K562 (cell line): Measurements from ENCODE around the gene DYNC1I2. TPM values are rescaled to one million over a fixed set of nuclear protein-coding genes. Genes with fewer than 3 reads are reported as not detected.
A peak's percentile ranks its signal among the peaks of the same experiment; 100 is the strongest.

Experiments used
- ERF ChIP-seq: fragments of 450-650 bp; formaldehyde crosslinking; IDR thresholded peaks from 2 replicates; pipeline ENCODE4 v1.4.0; 2020; ENCODE audit warnings: mild to moderate bottlenecking, mixed read lengths
- KLF16 ChIP-seq: IDR thresholded peaks from 2 replicates; pipeline ENCODE4 v1.6.1; 2016; ENCODE audit warnings: antibody characterized with exemption
- MXI1 ChIP-seq: IDR thresholded peaks from 2 replicates; pipeline ENCODE4 v1.6.1; 2011; ENCODE audit warnings: low read depth, mild to moderate bottlenecking, improper control_type of control experiment, low read length
- PRMT5 ChIP-seq: sonication (generic); formaldehyde crosslinking; IDR thresholded peaks from 2 replicates; pipeline ENCODE4 v1.5.0; 2020; ENCODE audit warnings: missing genetic modification reagents
- TEAD4 ChIP-seq, 2 experiments: sonication (generic) in 1 of 2; formaldehyde crosslinking in 1 of 2; IDR thresholded peaks; 2 replicates each; pipeline versions ENCODE4 v1.6.1 to v1.8.0; 2012 to 2022; ENCODE audit warnings: borderline replicate concordance in 1 of 2, inconsistent platforms in 1 of 2, low read length in 1 of 2, mild to moderate bottlenecking in 1 of 2, missing genetic modification reagents in 1 of 2
- polyA plus RNA-seq, 8 experiments: library from polyadenylated mRNA; depleted of rRNA in 4 of 8; stranded (reverse) in 5 of 8; unstranded in 3 of 8; fragments of >200 nt; fragmentation: Nextera tagmentation in 2 of 8; fragmentation: Illumina TruSeq in 1 of 8; extraction: Ambion mirVana in 2 of 8; extraction: Trizol in 1 of 8; gene quantifications; 2 replicates each; pipeline versions ENCODE4 v1.2.1 to v1.2.3, GENCODE V29; 2011 to 2014; ENCODE audit warnings: inconsistent platforms in 1 of 8, missing spikeins in 1 of 8
- total RNA-seq, 7 experiments: library from RNA; depleted of rRNA in 6 of 7; stranded (reverse); fragments of >200 nt in 6 of 7; fragmentation: Illumina TruSeq in 2 of 7; extraction: Trizol in 2 of 7; gene quantifications; 2 replicates each; pipeline versions ENCODE4 v1.2.1 to v1.2.3, GENCODE V29; 2011 to 2021; ENCODE audit warnings: low replicate concordance in 1 of 7
- TF ChIP-seq, protein P1 (sequence below): fragments of 450-650 bp; IDR thresholded peaks from 2 replicates; pipeline ENCODE4 v1.6.1; 2016; ENCODE audit warnings: mild to moderate bottlenecking, moderate library complexity
- TF ChIP-seq, protein P2 (sequence below): fragments of 250-450 bp; sonication (Bioruptor Pico); IDR thresholded peaks from 2 replicates; pipeline ENCODE4 v1.8.0; 2021; ENCODE audit warnings: moderate library complexity, mild to moderate bottlenecking, inconsistent platforms

DYNC1I2 gene
- total and polyA plus RNA-seq, 9 of the 15 experiments (the other 6 are each of a cell fraction or from before 2014, with no cell fraction given) = 59.1 to 204 (median 100) TPM

DNA sequence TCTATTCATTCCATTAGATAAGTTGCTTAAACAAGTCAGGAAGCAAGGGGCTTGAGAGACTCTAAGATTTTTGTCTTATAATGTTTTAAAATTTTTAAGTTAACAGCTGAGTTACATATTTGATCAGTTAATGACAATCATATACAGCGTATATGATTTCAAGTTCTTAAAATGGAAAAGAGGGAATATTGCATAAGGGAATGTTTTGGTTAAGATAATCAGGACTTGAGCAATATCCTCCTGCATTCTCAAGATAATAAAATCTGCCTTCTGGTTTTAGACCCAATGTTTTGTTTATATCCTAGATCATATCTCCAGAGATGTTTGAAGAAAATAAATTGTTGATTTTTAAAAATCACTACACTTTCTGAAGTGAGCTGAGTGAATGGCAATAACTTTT, 13.4 kb upstream of the DYNC1I2 start (continued):
- TF ChIP-seq, protein P1, sequence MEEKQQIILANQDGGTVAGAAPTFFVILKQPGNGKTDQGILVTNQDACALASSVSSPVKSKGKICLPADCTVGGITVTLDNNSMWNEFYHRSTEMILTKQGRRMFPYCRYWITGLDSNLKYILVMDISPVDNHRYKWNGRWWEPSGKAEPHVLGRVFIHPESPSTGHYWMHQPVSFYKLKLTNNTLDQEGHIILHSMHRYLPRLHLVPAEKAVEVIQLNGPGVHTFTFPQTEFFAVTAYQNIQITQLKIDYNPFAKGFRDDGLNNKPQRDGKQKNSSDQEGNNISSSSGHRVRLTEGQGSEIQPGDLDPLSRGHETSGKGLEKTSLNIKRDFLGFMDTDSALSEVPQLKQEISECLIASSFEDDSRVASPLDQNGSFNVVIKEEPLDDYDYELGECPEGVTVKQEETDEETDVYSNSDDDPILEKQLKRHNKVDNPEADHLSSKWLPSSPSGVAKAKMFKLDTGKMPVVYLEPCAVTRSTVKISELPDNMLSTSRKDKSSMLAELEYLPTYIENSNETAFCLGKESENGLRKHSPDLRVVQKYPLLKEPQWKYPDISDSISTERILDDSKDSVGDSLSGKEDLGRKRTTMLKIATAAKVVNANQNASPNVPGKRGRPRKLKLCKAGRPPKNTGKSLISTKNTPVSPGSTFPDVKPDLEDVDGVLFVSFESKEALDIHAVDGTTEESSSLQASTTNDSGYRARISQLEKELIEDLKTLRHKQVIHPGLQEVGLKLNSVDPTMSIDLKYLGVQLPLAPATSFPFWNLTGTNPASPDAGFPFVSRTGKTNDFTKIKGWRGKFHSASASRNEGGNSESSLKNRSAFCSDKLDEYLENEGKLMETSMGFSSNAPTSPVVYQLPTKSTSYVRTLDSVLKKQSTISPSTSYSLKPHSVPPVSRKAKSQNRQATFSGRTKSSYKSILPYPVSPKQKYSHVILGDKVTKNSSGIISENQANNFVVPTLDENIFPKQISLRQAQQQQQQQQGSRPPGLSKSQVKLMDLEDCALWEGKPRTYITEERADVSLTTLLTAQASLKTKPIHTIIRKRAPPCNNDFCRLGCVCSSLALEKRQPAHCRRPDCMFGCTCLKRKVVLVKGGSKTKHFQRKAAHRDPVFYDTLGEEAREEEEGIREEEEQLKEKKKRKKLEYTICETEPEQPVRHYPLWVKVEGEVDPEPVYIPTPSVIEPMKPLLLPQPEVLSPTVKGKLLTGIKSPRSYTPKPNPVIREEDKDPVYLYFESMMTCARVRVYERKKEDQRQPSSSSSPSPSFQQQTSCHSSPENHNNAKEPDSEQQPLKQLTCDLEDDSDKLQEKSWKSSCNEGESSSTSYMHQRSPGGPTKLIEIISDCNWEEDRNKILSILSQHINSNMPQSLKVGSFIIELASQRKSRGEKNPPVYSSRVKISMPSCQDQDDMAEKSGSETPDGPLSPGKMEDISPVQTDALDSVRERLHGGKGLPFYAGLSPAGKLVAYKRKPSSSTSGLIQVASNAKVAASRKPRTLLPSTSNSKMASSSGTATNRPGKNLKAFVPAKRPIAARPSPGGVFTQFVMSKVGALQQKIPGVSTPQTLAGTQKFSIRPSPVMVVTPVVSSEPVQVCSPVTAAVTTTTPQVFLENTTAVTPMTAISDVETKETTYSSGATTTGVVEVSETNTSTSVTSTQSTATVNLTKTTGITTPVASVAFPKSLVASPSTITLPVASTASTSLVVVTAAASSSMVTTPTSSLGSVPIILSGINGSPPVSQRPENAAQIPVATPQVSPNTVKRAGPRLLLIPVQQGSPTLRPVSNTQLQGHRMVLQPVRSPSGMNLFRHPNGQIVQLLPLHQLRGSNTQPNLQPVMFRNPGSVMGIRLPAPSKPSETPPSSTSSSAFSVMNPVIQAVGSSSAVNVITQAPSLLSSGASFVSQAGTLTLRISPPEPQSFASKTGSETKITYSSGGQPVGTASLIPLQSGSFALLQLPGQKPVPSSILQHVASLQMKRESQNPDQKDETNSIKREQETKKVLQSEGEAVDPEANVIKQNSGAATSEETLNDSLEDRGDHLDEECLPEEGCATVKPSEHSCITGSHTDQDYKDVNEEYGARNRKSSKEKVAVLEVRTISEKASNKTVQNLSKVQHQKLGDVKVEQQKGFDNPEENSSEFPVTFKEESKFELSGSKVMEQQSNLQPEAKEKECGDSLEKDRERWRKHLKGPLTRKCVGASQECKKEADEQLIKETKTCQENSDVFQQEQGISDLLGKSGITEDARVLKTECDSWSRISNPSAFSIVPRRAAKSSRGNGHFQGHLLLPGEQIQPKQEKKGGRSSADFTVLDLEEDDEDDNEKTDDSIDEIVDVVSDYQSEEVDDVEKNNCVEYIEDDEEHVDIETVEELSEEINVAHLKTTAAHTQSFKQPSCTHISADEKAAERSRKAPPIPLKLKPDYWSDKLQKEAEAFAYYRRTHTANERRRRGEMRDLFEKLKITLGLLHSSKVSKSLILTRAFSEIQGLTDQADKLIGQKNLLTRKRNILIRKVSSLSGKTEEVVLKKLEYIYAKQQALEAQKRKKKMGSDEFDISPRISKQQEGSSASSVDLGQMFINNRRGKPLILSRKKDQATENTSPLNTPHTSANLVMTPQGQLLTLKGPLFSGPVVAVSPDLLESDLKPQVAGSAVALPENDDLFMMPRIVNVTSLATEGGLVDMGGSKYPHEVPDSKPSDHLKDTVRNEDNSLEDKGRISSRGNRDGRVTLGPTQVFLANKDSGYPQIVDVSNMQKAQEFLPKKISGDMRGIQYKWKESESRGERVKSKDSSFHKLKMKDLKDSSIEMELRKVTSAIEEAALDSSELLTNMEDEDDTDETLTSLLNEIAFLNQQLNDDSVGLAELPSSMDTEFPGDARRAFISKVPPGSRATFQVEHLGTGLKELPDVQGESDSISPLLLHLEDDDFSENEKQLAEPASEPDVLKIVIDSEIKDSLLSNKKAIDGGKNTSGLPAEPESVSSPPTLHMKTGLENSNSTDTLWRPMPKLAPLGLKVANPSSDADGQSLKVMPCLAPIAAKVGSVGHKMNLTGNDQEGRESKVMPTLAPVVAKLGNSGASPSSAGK = no peak
- TF ChIP-seq MXI1 = no peak
- TF ChIP-seq, protein P2, sequence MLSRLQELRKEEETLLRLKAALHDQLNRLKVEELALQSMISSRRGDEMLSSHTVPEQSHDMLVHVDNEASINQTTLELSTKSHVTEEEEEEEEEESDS (CRISPR knock-in tag) = no peak
- peak; percentile 60 for TF ChIP-seq TEAD4 (IDR thresholded peaks at IDR 0.05; ENCODE audit: low read length)
- no peak for TF ChIP-seq TEAD4 (CRISPR knock-in tag; IDR thresholded peaks at IDR 0.05; ENCODE audit: borderline replicate concordance)
- peak; percentile 38; the same call in 1 of the 2 replicates for TF ChIP-seq KLF16
- no peak for TF ChIP-seq ERF (CRISPR knock-in tag)
- no peak for TF ChIP-seq PRMT5 (CRISPR knock-in tag)
